Endothelial cell of umbilical vein (primary cell): ENCODE data around the gene PACSIN2. TPM values are rescaled to one million over a fixed set of nuclear protein-coding genes. Genes with fewer than 3 reads are reported as not detected.

Experiments
- BruUV-seq: library from RNA; stranded (reverse); fragments of 400-500 nt; replicated peaks from 2 replicates; lab custom pipeline; 2021; lab: Mats Ljungman, UMichigan
- CTCF ChIA-PET: fragments of 300-600, 350-600 bp; sonication (Branson Sonifier 250); formaldehyde crosslinking; loops from one replicate; lab custom pipeline; 2021; ENCODE audit warnings: antibody characterized with exemption, inconsistent platforms; lab: Charles Lee
- POLR2A ChIA-PET: fragments of 300-600, 350-600 bp; sonication (Branson Sonifier 250); formaldehyde crosslinking; loops from one replicate; lab custom pipeline; 2021; ENCODE audit warnings: antibody characterized with exemption, inconsistent platforms; lab: Charles Lee
- DNase-seq: peaks from one replicate; pipeline ENCODE4 v3.0.0-alpha.2; 2011; ENCODE audit warnings: low read depth, low spot score
- FAIRE-seq: peaks from 2 replicates; lab custom pipeline; 2011; peaks lifted over from hg19 to GRCh38; lab: Jason Lieb, UNC
- H2AFZ ChIP-seq: 2 replicates; pipeline ENCODE4 v1.6.0; 2012; ENCODE audit warnings: low read depth, low read length, control low read depth, inconsistent platforms
- H3K27ac ChIP-seq: 2 replicates; pipeline ENCODE4 v1.5.1; 2011; ENCODE audit warnings: low read depth, mild to moderate bottlenecking, control low read depth, low read length, moderate library complexity; ENCODE audit not compliant: insufficient read depth
- H3K27me3 ChIP-seq, 2 experiments: 2 replicates each; pipeline versions ENCODE4 v1.6.0 to v1.6.1; 2011; ENCODE audit warnings: low read length in 2 of 2, mixed read lengths in 1 of 2; ENCODE audit not compliant: control insufficient read depth in 2 of 2, insufficient read depth in 2 of 2
- H3K36me3 ChIP-seq, 2 experiments: 2 replicates in 1 of 2; 3 replicates in 1 of 2; pipeline ENCODE4 v1.5.1; 2011; ENCODE audit warnings: low read length in 2 of 2, mild to moderate bottlenecking in 1 of 2, moderate library complexity in 1 of 2; ENCODE audit not compliant: control insufficient read depth in 2 of 2, insufficient read depth in 2 of 2; ENCODE audit errors: extremely low read depth in 1 of 2
- H3K4me1 ChIP-seq: 3 replicates; pipeline ENCODE4 v1.5.1; 2011; ENCODE audit warnings: mild to moderate bottlenecking, low read length; ENCODE audit not compliant: control insufficient read depth, insufficient read depth; ENCODE audit errors: extremely low read depth
- H3K4me2 ChIP-seq: 2 replicates; pipeline ENCODE4 v1.6.1; 2011; ENCODE audit warnings: low read length, control low read depth, mixed read lengths; ENCODE audit not compliant: insufficient read depth
- H3K4me3 ChIP-seq, 3 experiments: fragments of 200-600 bp in 1 of 3; sonication (generic), shearing (Covaris generic) in 1 of 3; replicated peaks in 1 of 3; 2 replicates each; pipeline ENCODE4 v1.5.1; 2011 to 2016; ENCODE audit warnings: control low read depth in 3 of 3, low read length in 3 of 3, mild to moderate bottlenecking in 2 of 3, inconsistent platforms in 1 of 3, low read depth in 1 of 3, moderate library complexity in 1 of 3; ENCODE audit not compliant: insufficient read depth in 1 of 3
- H3K79me2 ChIP-seq: 2 replicates; pipeline ENCODE4 v1.6.0; 2012; ENCODE audit warnings: low read length, inconsistent platforms; ENCODE audit not compliant: control insufficient read depth, insufficient read depth
- H3K9ac ChIP-seq: replicated peaks from 2 replicates; pipeline ENCODE3; 2011; ENCODE audit warnings: low read length, control low read depth; ENCODE audit not compliant: insufficient read depth; ENCODE audit errors: extremely low read depth
- H3K9me1 ChIP-seq: replicated peaks from 3 replicates; pipeline ENCODE4 v1.6.0; 2011; ENCODE audit warnings: mild to moderate bottlenecking, low read length; ENCODE audit not compliant: control insufficient read depth, insufficient read depth; ENCODE audit errors: extremely low read depth
- H3K9me3 ChIP-seq: replicated peaks from 2 replicates; pipeline ENCODE4 v1.5.1; 2012; ENCODE audit warnings: low read length, inconsistent platforms; ENCODE audit not compliant: control insufficient read depth, insufficient read depth
- H4K20me1 ChIP-seq: replicated peaks from 2 replicates; pipeline ENCODE3; 2011; ENCODE audit warnings: mild to moderate bottlenecking, low read length; ENCODE audit not compliant: control insufficient read depth, insufficient read depth; ENCODE audit errors: extremely low read depth
- EZH2 ChIP-seq: IDR thresholded peaks from 2 replicates; pipeline ENCODE4 v1.6.1; 2012; ENCODE audit warnings: borderline replicate concordance, low read depth, mild to moderate bottlenecking, moderate library complexity, low read length, inconsistent platforms; ENCODE audit not compliant: severe bottlenecking
- FOS ChIP-seq: IDR thresholded peaks from 2 replicates; pipeline ENCODE4 v1.6.1; 2011; ENCODE audit warnings: mild to moderate bottlenecking, low read length, moderate library complexity, borderline replicate concordance; ENCODE audit not compliant: insufficient read depth
- GATA2 ChIP-seq: IDR thresholded peaks from 2 replicates; pipeline ENCODE4 v1.7.0; 2011; ENCODE audit warnings: low read depth, mild to moderate bottlenecking, moderate library complexity, mixed read lengths, low read length; ENCODE audit not compliant: insufficient read length, insufficient read depth
- JUN ChIP-seq: IDR thresholded peaks from 2 replicates; pipeline ENCODE4 v1.6.1; 2011; ENCODE audit warnings: borderline replicate concordance, low read depth; ENCODE audit not compliant: insufficient read length, insufficient read depth
- MYC ChIP-seq: IDR thresholded peaks from one replicate; pipeline ENCODE4 v1.6.1; 2011; ENCODE audit warnings: mild to moderate bottlenecking, low read depth, low read length
- POLR2A ChIP-seq: IDR thresholded peaks from 2 replicates; pipeline ENCODE4 v1.6.1; 2012; ENCODE audit warnings: low read depth, mild to moderate bottlenecking, control low read depth, low read length
- POLR2AphosphoS5 ChIP-seq: IDR thresholded peaks from 2 replicates; pipeline ENCODE4 v1.6.1; 2012; ENCODE audit warnings: low read depth, mild to moderate bottlenecking, control low read depth, low read length, moderate library complexity; ENCODE audit not compliant: insufficient read depth
- dilution Hi-C: fragments of 300-500 bp; cut with MboI; formaldehyde crosslinking; loops from one replicate; pipeline ENCODE4 v1.15.0; 2019; ENCODE audit warnings: low sequenced_read_pairs; ENCODE audit not compliant: extremely low pct_ligation_motif_present
- intact Hi-C: fragments of 100-400 bp; cut with micrococcal nuclease; formaldehyde crosslinking; loops from one replicate; pipeline ENCODE4 v1.10.0; 2022
- polyA plus RNA-seq, 4 experiments: library from polyadenylated mRNA; depleted of rRNA in 3 of 4; stranded (reverse) in 3 of 4; unstranded in 1 of 4; fragments of >200 nt; gene quantifications; 2 replicates each; pipeline versions ENCODE4 v1.2.1 to v1.2.3, GENCODE V29; 2011 to 2012; ENCODE audit warnings: missing spikeins in 1 of 4
- total RNA-seq: library from RNA; stranded (reverse); gene quantifications from 2 replicates; pipeline ENCODE4 v1.2.3, GENCODE V29; 2021
- TF ChIP-seq, protein P1 (sequence below), 2 donors: IDR thresholded peaks; 1 replicate in 1 of 2; 2 replicates in 1 of 2; pipeline ENCODE4 v1.5.1; 2011; ENCODE audit warnings: low read length in 2 of 2, mild to moderate bottlenecking in 2 of 2, moderate library complexity in 2 of 2, control low read depth in 1 of 2, inconsistent platforms in 1 of 2, low read depth in 1 of 2; ENCODE audit not compliant: insufficient read depth in 1 of 2; ENCODE audit errors: extremely low read depth in 1 of 2
- TF ChIP-seq, protein P2 (sequence below): IDR thresholded peaks from 2 replicates; pipeline ENCODE4 v1.6.1; 2011; ENCODE audit not compliant: insufficient read depth, insufficient read length

Gene PACSIN2
- total and polyA plus RNA-seq, 2 donors (not counting 3 experiments of a cell fraction or from before 2014, with no cell fraction given): 46.2 to 64.5 TPM

GRCh38 chr22:42876041-42876440, 138.9 kb downstream of the PACSIN2 start:
- dilution Hi-C loops (no loop called here), intact Hi-C loops (no loop called here)
- DNase-seq: no peak
- Histone ChIP-seq H2AFZ (no peak overlapping the region), H3K4me3 (no peak overlapping the region), H3K36me3 (peaks cover 3 to 26% of the 10 kb centered on the region in 2 experiments), H3K4me1 (no peaks in the 10 kb centered on the region), H4K20me1 (no peaks in the 10 kb centered on the region), H3K9me1 (no peaks in the 10 kb centered on the region), H3K4me2 (no peak overlapping the region), H3K9me3 (no peaks in the 10 kb centered on the region), H3K79me2 (no peaks in the 10 kb centered on the region), H3K27me3 (no peaks in the 10 kb centered on the region), H3K9ac (no peak overlapping the region), H3K27ac (no peak overlapping the region)
- TF ChIP-seq POLR2AphosphoS5: no peak
- no peak for TF ChIP-seq POLR2A
- no peak for TF ChIP-seq MYC
- no peak for TF ChIP-seq FOS
- CTCF ChIA-PET: interaction anchor here (2.4 kb wide), 1 partner anchor 8 kb away, joined by 12 read pairs; no protein-coding TSS in a partner anchor
- POLR2A ChIA-PET: no interaction called here
- no peak for FAIRE-seq
- BruUV-seq: no TSS peak

DNA sequence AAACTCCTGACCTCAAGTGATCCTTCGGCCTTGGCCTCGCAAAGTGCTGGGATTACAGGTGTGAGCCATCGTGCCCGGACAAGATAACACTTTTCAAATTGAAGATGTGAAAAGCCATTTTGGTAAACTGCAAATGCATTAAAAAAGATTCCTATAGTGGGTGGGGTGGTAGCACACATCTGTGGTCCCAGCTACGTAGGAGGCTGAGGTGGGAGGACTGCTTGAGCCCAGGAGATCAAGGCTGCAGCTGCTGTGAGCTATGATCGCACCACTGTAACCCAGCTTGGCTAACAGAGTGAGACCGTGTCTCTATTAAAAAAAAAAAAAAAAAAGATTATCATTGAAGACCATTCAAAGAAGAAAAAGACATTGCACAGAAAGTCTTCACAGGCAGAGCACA, 140.9 kb downstream of the PACSIN2 start:
- Histone ChIP-seq H3K9me1 (no peaks in the 10 kb centered on the region), H3K4me1 (no peaks in the 10 kb centered on the region), H3K9ac (no peak overlapping the region), H3K36me3 (peaks cover 3 to 25% of the 10 kb centered on the region in 2 experiments), H2AFZ (no peak overlapping the region), H4K20me1 (no peaks in the 10 kb centered on the region), H3K27me3 (no peaks in the 10 kb centered on the region), H3K9me3 (no peaks in the 10 kb centered on the region), H3K4me2 (no peak overlapping the region), H3K27ac (no peak overlapping the region), H3K79me2 (no peaks in the 10 kb centered on the region), H3K4me3 (no peak overlapping the region)
- DNase-seq (no peak), FAIRE-seq (no peak)
- BruUV-seq: no TSS peak
- intact Hi-C loops (no loop called here), dilution Hi-C loops (no loop called here)
- ChIA-PET POLR2A (no interaction called here), CTCF (no interaction called here)
- no peak for TF ChIP-seq POLR2AphosphoS5
- no peak for TF ChIP-seq GATA2
- TF ChIP-seq, protein P1, sequence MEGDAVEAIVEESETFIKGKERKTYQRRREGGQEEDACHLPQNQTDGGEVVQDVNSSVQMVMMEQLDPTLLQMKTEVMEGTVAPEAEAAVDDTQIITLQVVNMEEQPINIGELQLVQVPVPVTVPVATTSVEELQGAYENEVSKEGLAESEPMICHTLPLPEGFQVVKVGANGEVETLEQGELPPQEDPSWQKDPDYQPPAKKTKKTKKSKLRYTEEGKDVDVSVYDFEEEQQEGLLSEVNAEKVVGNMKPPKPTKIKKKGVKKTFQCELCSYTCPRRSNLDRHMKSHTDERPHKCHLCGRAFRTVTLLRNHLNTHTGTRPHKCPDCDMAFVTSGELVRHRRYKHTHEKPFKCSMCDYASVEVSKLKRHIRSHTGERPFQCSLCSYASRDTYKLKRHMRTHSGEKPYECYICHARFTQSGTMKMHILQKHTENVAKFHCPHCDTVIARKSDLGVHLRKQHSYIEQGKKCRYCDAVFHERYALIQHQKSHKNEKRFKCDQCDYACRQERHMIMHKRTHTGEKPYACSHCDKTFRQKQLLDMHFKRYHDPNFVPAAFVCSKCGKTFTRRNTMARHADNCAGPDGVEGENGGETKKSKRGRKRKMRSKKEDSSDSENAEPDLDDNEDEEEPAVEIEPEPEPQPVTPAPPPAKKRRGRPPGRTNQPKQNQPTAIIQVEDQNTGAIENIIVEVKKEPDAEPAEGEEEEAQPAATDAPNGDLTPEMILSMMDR (IDR thresholded peaks at IDR 0.05; ENCODE audit: extremely low read depth in 1 of 2, insufficient read depth in 1 of 2, low read depth in 1 of 2, low read length in 2 of 2): no peak
- TF ChIP-seq, protein P2, sequence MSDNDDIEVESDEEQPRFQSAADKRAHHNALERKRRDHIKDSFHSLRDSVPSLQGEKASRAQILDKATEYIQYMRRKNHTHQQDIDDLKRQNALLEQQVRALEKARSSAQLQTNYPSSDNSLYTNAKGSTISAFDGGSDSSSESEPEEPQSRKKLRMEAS: no peak
- no peak for TF ChIP-seq JUN
- TF ChIP-seq EZH2: no peak
- no peak for TF ChIP-seq FOS
